Tibial nerve (tissue), 4 donors: Measurements from ENCODE around the gene CLMP. TPM values are rescaled to one million over a fixed set of nuclear protein-coding genes. Genes with fewer than 3 reads are reported as not detected.

Experiments
- DNase-seq, 2 donors: peaks; one replicate each; pipeline ENCODE4 v3.0.0-alpha.2; 2019; ENCODE audit warnings: low spot score in 2 of 2
- H3K27ac ChIP-seq, 4 donors: fragments of 200-600 bp; sonication (generic) in 3 of 4; one replicate each; pipeline ENCODE4 v1.5.1; 2017 to 2019; ENCODE audit warnings: mild to moderate bottlenecking in 1 of 4
- H3K27me3 ChIP-seq, 2 donors: fragments of 200-600 bp; sonication (generic) in 1 of 2; one replicate each; pipeline versions ENCODE4 v1.5.1 to v1.6.0; 2017 to 2019
- H3K36me3 ChIP-seq, 3 donors: fragments of 200-600 bp; sonication (generic); one replicate each; pipeline ENCODE4 v1.5.1; 2018 to 2019
- H3K4me1 ChIP-seq, 4 donors: fragments of 200-600 bp; sonication (generic) in 3 of 4; one replicate each; pipeline ENCODE4 v1.5.1; 2017 to 2019
- H3K4me3 ChIP-seq, 4 donors: fragments of 200-600 bp; sonication (generic) in 3 of 4; one replicate each; pipeline ENCODE4 v1.5.1; 2017 to 2019; ENCODE audit warnings: mild to moderate bottlenecking in 1 of 4, moderate library complexity in 1 of 4
- H3K9me3 ChIP-seq, 4 donors: fragments of 200-600 bp; sonication (generic) in 3 of 4; one replicate each; pipeline ENCODE4 v1.5.1; 2017 to 2019
- EP300 ChIP-seq, 2 donors: sonication (generic); formaldehyde crosslinking; IDR thresholded peaks; one replicate each; pipeline ENCODE4 v1.6.1; 2017; ENCODE audit warnings: antibody characterized with exemption in 2 of 2, mild to moderate bottlenecking in 1 of 2
- POLR2A ChIP-seq, 2 donors: fragments of 450-650 bp; IDR thresholded peaks; one replicate each; pipeline ENCODE4 v1.6.1; 2017; ENCODE audit warnings: antibody characterized with exemption in 2 of 2, mild to moderate bottlenecking in 2 of 2, moderate library complexity in 2 of 2
- WGBS, 2 donors: methylation state at CpG; one replicate each; pipeline ENCODE4 v1.1.5; 2018; 5-methylcytosine and 5-hydroxymethylcytosine counted together
- small RNA-seq: library from RNA; depleted of rRNA; stranded (forward); fragments of <200 nt; gene quantifications from one replicate; pipeline ENCODE3, GENCODE V24; 2016
- total RNA-seq, 4 donors: library from RNA; depleted of rRNA; stranded (reverse); fragments of >200 nt; gene quantifications; one replicate each; pipeline ENCODE4 v1.1.0, GENCODE V29; 2016
- TF ChIP-seq, protein P1 (sequence below), 5 experiments: fragments of 200-600 bp in 3 of 5; fragments of 450-650 bp in 2 of 5; sonication (generic) in 3 of 5; IDR thresholded peaks; one replicate each; pipeline ENCODE4 v1.5.1; 2016 to 2019; ENCODE audit warnings: antibody characterized with exemption in 5 of 5, mild to moderate bottlenecking in 3 of 5, moderate library complexity in 2 of 5

CLMP gene
- total RNA-seq, 4 donors from 2014 or later = 82.5 to 98.6 (median 89.7) TPM

- H3K9me3 ChIP-seq = no peaks in the 10 kb centered on the region
- H3K4me3 ChIP-seq = no peak overlapping the region
- no peaks in the 10 kb centered on the region for H3K27me3 ChIP-seq
- H3K4me1 ChIP-seq = no peaks in the 10 kb centered on the region
- DNase-seq = no peak
- H3K36me3 ChIP-seq = no peaks in the 10 kb centered on the region
- TF ChIP-seq, protein P1, sequence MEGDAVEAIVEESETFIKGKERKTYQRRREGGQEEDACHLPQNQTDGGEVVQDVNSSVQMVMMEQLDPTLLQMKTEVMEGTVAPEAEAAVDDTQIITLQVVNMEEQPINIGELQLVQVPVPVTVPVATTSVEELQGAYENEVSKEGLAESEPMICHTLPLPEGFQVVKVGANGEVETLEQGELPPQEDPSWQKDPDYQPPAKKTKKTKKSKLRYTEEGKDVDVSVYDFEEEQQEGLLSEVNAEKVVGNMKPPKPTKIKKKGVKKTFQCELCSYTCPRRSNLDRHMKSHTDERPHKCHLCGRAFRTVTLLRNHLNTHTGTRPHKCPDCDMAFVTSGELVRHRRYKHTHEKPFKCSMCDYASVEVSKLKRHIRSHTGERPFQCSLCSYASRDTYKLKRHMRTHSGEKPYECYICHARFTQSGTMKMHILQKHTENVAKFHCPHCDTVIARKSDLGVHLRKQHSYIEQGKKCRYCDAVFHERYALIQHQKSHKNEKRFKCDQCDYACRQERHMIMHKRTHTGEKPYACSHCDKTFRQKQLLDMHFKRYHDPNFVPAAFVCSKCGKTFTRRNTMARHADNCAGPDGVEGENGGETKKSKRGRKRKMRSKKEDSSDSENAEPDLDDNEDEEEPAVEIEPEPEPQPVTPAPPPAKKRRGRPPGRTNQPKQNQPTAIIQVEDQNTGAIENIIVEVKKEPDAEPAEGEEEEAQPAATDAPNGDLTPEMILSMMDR (IDR thresholded peaks at IDR 0.05) = no peak
- no peak for TF ChIP-seq POLR2A (IDR thresholded peaks at IDR 0.05)
- TF ChIP-seq EP300 (IDR thresholded peaks at IDR 0.05) = no peak
- 92 to 93% methylated on average over 10 of the region's 10 CpGs for WGBS, 2 donors
- H3K27ac ChIP-seq = no peak overlapping the region
These were observed 159.2 kb downstream of the CLMP start for GRCh38 chr11:123035831-123036230.

GRCh38 chr11:123034597-123034996 lies 160.5 kb downstream of the CLMP start:
- TF ChIP-seq, protein P1 (IDR thresholded peaks at IDR 0.05) = no peak
- TF ChIP-seq POLR2A (IDR thresholded peaks at IDR 0.05) = no peak
- TF ChIP-seq EP300 (IDR thresholded peaks at IDR 0.05) = no peak
- no peaks in the 10 kb centered on the region for H3K4me1 ChIP-seq
- no peak for DNase-seq
- H3K4me3 ChIP-seq = no peak overlapping the region
- H3K27ac ChIP-seq = no peak overlapping the region
- H3K36me3 ChIP-seq = no peaks in the 10 kb centered on the region
- WGBS, 2 donors = 78 to 89% methylated on average over 6 of the region's 6 CpGs
- no peaks in the 10 kb centered on the region for H3K9me3 ChIP-seq
- H3K27me3 ChIP-seq = no peaks in the 10 kb centered on the region

DNA sequence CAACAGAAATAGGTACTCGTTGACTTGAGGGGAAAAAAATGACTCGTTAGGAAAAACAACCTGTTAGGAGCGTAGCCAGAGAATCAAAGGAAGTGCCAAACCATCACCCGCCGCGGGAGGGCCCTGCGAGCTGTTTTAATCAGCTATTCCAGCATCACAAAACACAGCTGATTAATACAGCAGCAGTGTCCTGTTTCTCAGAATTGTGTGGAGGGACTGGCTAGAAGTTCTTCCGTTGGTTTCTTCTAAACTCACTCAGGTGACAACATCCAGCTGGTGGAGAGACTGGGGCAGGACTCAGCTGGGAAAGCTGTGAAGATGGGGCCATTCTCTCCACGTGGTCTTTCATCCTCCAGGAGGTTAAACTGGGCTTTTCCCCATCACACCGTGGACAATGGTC lies 161.2 kb downstream of the CLMP start:
- Histone ChIP-seq H3K36me3 (no peaks in the 10 kb centered on the region), H3K4me1 (no peaks in the 10 kb centered on the region), H3K9me3 (no peaks in the 10 kb centered on the region), H3K27me3 (no peaks in the 10 kb centered on the region), H3K4me3 (no peak overlapping the region), H3K27ac (no peak overlapping the region)
- DNase-seq = no peak
- TF ChIP-seq, protein P1 (IDR thresholded peaks at IDR 0.05) = no peak
- WGBS, 2 donors = 46 to 53% methylated on average over 10 of the region's 10 CpGs

GRCh38 chr11:123030517-123030916 lies 164.5 kb downstream of the CLMP start:
- TF ChIP-seq EP300 (IDR thresholded peaks at IDR 0.05) = no peak
- no peak for TF ChIP-seq POLR2A (IDR thresholded peaks at IDR 0.05)
- TF ChIP-seq, protein P1 (IDR thresholded peaks at IDR 0.05) = no peak
- no peaks in the 10 kb centered on the region for H3K9me3 ChIP-seq
- DNase-seq = no peak
- no peak overlapping the region for H3K27ac ChIP-seq
- WGBS, 2 donors = 69 to 74% methylated on average over 4 of the region's 4 CpGs
- no peaks in the 10 kb centered on the region for H3K27me3 ChIP-seq
- no peaks in the 10 kb centered on the region for H3K36me3 ChIP-seq
- no peaks in the 10 kb centered on the region for H3K4me1 ChIP-seq
- no peak overlapping the region for H3K4me3 ChIP-seq

DNA sequence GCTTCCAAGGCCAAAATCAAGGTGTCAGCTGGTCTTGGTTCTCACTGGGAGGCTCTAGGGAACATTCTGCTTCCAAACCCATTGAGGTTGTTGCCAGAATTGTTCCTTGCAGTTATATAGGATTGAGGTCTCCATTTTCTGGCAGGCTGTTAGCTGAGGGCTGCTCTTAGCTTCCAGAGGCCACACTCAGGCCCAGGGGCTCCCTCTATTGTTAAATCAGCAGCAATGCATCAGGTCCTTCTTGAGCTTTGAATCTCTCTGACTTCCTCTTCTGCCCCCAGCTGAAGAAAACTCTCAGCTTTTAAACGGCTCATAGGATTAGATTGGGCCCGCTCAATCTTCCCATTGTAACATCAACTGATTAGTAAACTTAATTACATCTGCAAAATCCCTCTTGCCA lies 174.1 kb downstream of the CLMP start:
- Histone ChIP-seq H3K36me3 (no peaks in the 10 kb centered on the region), H3K27me3 (no peaks in the 10 kb centered on the region), H3K27ac (no peak overlapping the region), H3K4me1 (peaks cover 0 to 10% (median 0%) of the 10 kb centered on the region in 4 donors), H3K4me3 (no peak overlapping the region), H3K9me3 (no peaks in the 10 kb centered on the region)
- TF ChIP-seq POLR2A (IDR thresholded peaks at IDR 0.05) = no peak
- TF ChIP-seq, protein P1 (IDR thresholded peaks at IDR 0.05) = peak; percentile 21 to 45 (median 32)
- DNase-seq = peak in 1 of 2 donors; percentile 16
- 46 to 50% methylated on average over 2 of the region's 2 CpGs for WGBS, 2 donors

Small RNA genes within 50 kb of the gene (small RNA-seq; reads per million reads assigned to genes)
- gene RPL31P47 = not detected
- gene SNORD14C = not detected
- gene SNORD14D = not detected
- 82.9 reads per million, percentile 95 among the genes with 10 or more reads in this experiment for gene SNORD14E

Other genes with a start within 250 kb of the CLMP start
- not detected for gene BSX, start 213.4 kb downstream of the CLMP start, total RNA-seq
- 100 to 1,000 TPM; 425 to 660 (median 550) TPM for gene HSPA8, start 133.1 kb downstream of the CLMP start, total RNA-seq
- gene GRAMD1B, start 235.0 kb upstream of the CLMP start, total RNA-seq = 10 to 100 TPM; 27.5 to 37.2 (median 30.6) TPM